SK-MEL-5 (cell line): ENCODE measurements around the gene ZSCAN1. TPM values are rescaled to one million over a fixed set of nuclear protein-coding genes. Genes with fewer than 3 reads are reported as not detected.

Source experiments
- DNase-seq: peaks from one replicate; pipeline ENCODE4 v3.0.0-alpha.2; 2016; ENCODE audit warnings: low read depth, low spot score
- in situ Hi-C: cut with HindIII; loops from 2 replicates; pipeline ENCODE4 v1.10.0; 2016; ENCODE audit warnings: low sequenced_read_pairs, high pct_unique_total_duplicates, low pct_unique_long_range_greater_than_20kb
- total RNA-seq: library from RNA; depleted of rRNA; stranded (reverse); fragments of >200 nt; shearing (Covaris generic); gene quantifications from 2 replicates; pipeline ENCODE4 v1.2.3, GENCODE V29; 2014

ZSCAN1 gene
- total RNA-seq, 1 experiment from 2014 or later: not detected

- in situ Hi-C loops: no loop called here
- no peak for DNase-seq
Measured at GRCh38 chr19:58058467-58058866, 24.6 kb downstream of the ZSCAN1 start.

GRCh38 chr19:58059003-58059670 lies 25.3 kb downstream of the ZSCAN1 start, which contains the start of gene ZNF135:
TSS of gene ZNF135 (plus strand) at chr19:58059282. CDS start at chr19:58060003, 721 bp downstream.
- in situ Hi-C loops: no loop called here
- peak; percentile 22 for DNase-seq

- DNase-seq: no peak
- in situ Hi-C loops: no loop called here
Measured at GRCh38 chr19:58059671-58060078, 25.9 kb downstream of the ZSCAN1 start.

GRCh38 chr19:58060231-58060630 lies 26.4 kb downstream of the ZSCAN1 start:
- DNase-seq: no peak
- in situ Hi-C loops: no loop called here

GRCh38 chr19:58063712-58064111 lies 29.9 kb downstream of the ZSCAN1 start:
- DNase-seq: no peak
- in situ Hi-C loops: no loop called here

GRCh38 chr19:58067240-58067912 lies 33.6 kb downstream of the ZSCAN1 start:
- in situ Hi-C loops: no loop called here
- DNase-seq: no peak

- in situ Hi-C loops: no loop called here
- DNase-seq: no peak
Measured at GRCh38 chr19:58079792-58080191, 46.0 kb downstream of the ZSCAN1 start.

- in situ Hi-C loops: no loop called here
- no peak for DNase-seq
Measured at GRCh38 chr19:58083021-58083420, 49.2 kb downstream of the ZSCAN1 start.

GRCh38 chr19:58084596-58085347 lies 50.9 kb downstream of the ZSCAN1 start:
- no peak for DNase-seq
- in situ Hi-C loops: no loop called here

- DNase-seq: no peak
- in situ Hi-C loops: no loop called here
Measured at GRCh38 chr19:58085348-58085875, 51.6 kb downstream of the ZSCAN1 start.

- no peak for DNase-seq
- in situ Hi-C loops: no loop called here
Measured at GRCh38 chr19:58086825-58087710, 53.2 kb downstream of the ZSCAN1 start.

- in situ Hi-C loops: no loop called here
Measured at GRCh38 chr19:58088521-58089052, 54.8 kb downstream of the ZSCAN1 start.

GRCh38 chr19:58089846-58090245 lies 56.0 kb downstream of the ZSCAN1 start:
- in situ Hi-C loops: no loop called here
- no peak for DNase-seq

More at GRCh38 chr19:58088521-58089052, 54.8 kb downstream of the ZSCAN1 start:
- no peak for DNase-seq

GRCh38 chr19:58091251-58091995 lies 57.6 kb downstream of the ZSCAN1 start:
- in situ Hi-C loops: no loop called here
- no peak for DNase-seq

- in situ Hi-C loops: no loop called here
- no peak for DNase-seq
Measured at GRCh38 chr19:58093071-58093470, 59.2 kb downstream of the ZSCAN1 start.

GRCh38 chr19:58095328-58095727 lies 61.5 kb downstream of the ZSCAN1 start:
- no peak for DNase-seq
- in situ Hi-C loops: no loop called here
